GM23338 (cell line): ENCODE data around the gene STK39. TPM values are rescaled to one million over a fixed set of nuclear protein-coding genes. Genes with fewer than 3 reads are reported as not detected.

Source experiments
- ATAC-seq: fragments of 200-7000 bp; cut with Tn5 transposase; 3 replicates; pipeline ENCODE4 v1.9.1; 2020
- DNase-seq: peaks from one replicate; pipeline ENCODE4 v3.0.0-alpha.2; 2015; ENCODE audit warnings: low spot score
- H2AFZ ChIP-seq: fragments of 200-600 bp; sonication (generic); 2 replicates; pipeline ENCODE4 v1.8.0; 2016; ENCODE audit warnings: antibody characterized with exemption, mild to moderate bottlenecking, moderate library complexity
- H3F3A ChIP-seq: fragments of 200-600 bp; sonication (generic); replicated peaks from 2 replicates; pipeline ENCODE4 v1.8.0; 2017; ENCODE audit warnings: antibody characterized with exemption, mixed run types, low read depth
- H3K27ac ChIP-seq: fragments of 200-600 bp; sonication (generic); 2 replicates; pipeline ENCODE4 v1.6.1; 2016; ENCODE audit warnings: low read depth
- H3K27me3 ChIP-seq: fragments of 200-600 bp; sonication (generic); 2 replicates; pipeline ENCODE4 v1.8.0; 2016; ENCODE audit warnings: mild to moderate bottlenecking, mixed run types, moderate library complexity; ENCODE audit not compliant: insufficient read depth
- H3K36me3 ChIP-seq: fragments of 200-600 bp; sonication (generic); 2 replicates; pipeline ENCODE4 v1.8.0; 2016; ENCODE audit warnings: mild to moderate bottlenecking; ENCODE audit not compliant: insufficient read depth
- H3K4me1 ChIP-seq: fragments of 200-600 bp; sonication (generic); 2 replicates; pipeline ENCODE4 v1.8.0; 2016; ENCODE audit warnings: mild to moderate bottlenecking, moderate library complexity; ENCODE audit not compliant: insufficient read depth
- H3K4me2 ChIP-seq: fragments of 200-600 bp; sonication (generic); 2 replicates; pipeline ENCODE4 v1.7.1; 2017; ENCODE audit warnings: mixed run types
- H3K4me3 ChIP-seq: fragments of 200-600 bp; sonication (generic); 2 replicates; pipeline ENCODE4 v1.6.1; 2016; ENCODE audit warnings: mixed run types
- H3K79me2 ChIP-seq: fragments of 200-600 bp; sonication (generic); replicated peaks from 2 replicates; pipeline ENCODE4 v1.8.0; 2017; ENCODE audit warnings: mild to moderate bottlenecking; ENCODE audit not compliant: insufficient read depth
- H3K9me2 ChIP-seq: fragments of 200-600 bp; sonication (generic); 2 replicates; pipeline ENCODE4 v1.8.0; 2017; ENCODE audit not compliant: insufficient read depth
- H4K20me1 ChIP-seq: fragments of 200-600 bp; sonication (generic); replicated peaks from 2 replicates; pipeline ENCODE4 v1.8.0; 2017; ENCODE audit warnings: mild to moderate bottlenecking; ENCODE audit not compliant: insufficient read depth
- H3K27ac Mint-ChIP-seq: 2 replicates; pipeline ENCODE4 v1.8.0; 2020; ENCODE audit warnings: inconsistent platforms, mild to moderate bottlenecking, moderate library complexity, mixed read lengths
- H3K27me3 Mint-ChIP-seq: 3 replicates; pipeline ENCODE4 v1.8.0; 2022; ENCODE audit warnings: low read depth, mild to moderate bottlenecking, moderate library complexity, mixed read lengths, inconsistent platforms; ENCODE audit not compliant: insufficient read depth, poor library complexity
- H3K36me3 Mint-ChIP-seq: 3 replicates; pipeline ENCODE4 v1.8.0; 2021; ENCODE audit warnings: low read depth, mild to moderate bottlenecking, inconsistent platforms, moderate library complexity, mixed read lengths
- H3K4me1 Mint-ChIP-seq: 3 replicates; pipeline ENCODE4 v1.8.0; 2020; ENCODE audit warnings: mild to moderate bottlenecking, inconsistent platforms, mixed read lengths
- H3K4me3 Mint-ChIP-seq: 3 replicates; pipeline ENCODE4 v1.8.0; 2021; ENCODE audit warnings: moderate library complexity, mild to moderate bottlenecking, inconsistent platforms, mixed read lengths
- H3K9me3 Mint-ChIP-seq: 3 replicates; pipeline ENCODE4 v1.8.0; 2020; ENCODE audit warnings: moderate library complexity, mild to moderate bottlenecking, inconsistent platforms, mixed read lengths
- EZH2 ChIP-seq: fragments of 200-600 bp; sonication (generic); IDR thresholded peaks from one replicate; pipeline ENCODE4 v1.8.0; 2017; ENCODE audit warnings: antibody characterized with exemption, mild to moderate bottlenecking, low read depth; ENCODE audit not compliant: unreplicated experiment
- JUNB ChIP-seq: IDR thresholded peaks from one replicate; pipeline ENCODE4 v1.6.1; 2016; ENCODE audit warnings: antibody characterized with exemption; ENCODE audit not compliant: unreplicated experiment
- NANOG ChIP-seq: IDR thresholded peaks from 2 replicates; pipeline ENCODE4 v1.6.1; 2016; ENCODE audit warnings: antibody characterized with exemption, borderline replicate concordance
- POLR2AphosphoS5 ChIP-seq: IDR thresholded peaks from 2 replicates; pipeline ENCODE4 v1.6.1; 2016; ENCODE audit warnings: antibody characterized with exemption, low read depth
- STAT1 ChIP-seq: IDR thresholded peaks from one replicate; pipeline ENCODE4 v1.6.1; 2016; ENCODE audit warnings: antibody characterized with exemption; ENCODE audit not compliant: unreplicated experiment
- ZNF331 ChIP-seq: fragments of 250-450 bp; sonication (Bioruptor Pico); IDR thresholded peaks from 2 replicates; pipeline ENCODE4 v1.5.0; 2020; ENCODE audit warnings: low read depth, mild to moderate bottlenecking, moderate library complexity
- polyA plus RNA-seq: library from polyadenylated mRNA; unstranded; fragments of >200 nt; fragmentation: Nextera tagmentation; extraction: Ambion mirVana; gene quantifications from 2 replicates; pipeline ENCODE4 v1.2.1, GENCODE V29; 2016
- total RNA-seq: library from RNA; depleted of rRNA; stranded (reverse); fragments of >200 nt; shearing (Covaris generic); gene quantifications from 2 replicates; pipeline ENCODE4 v1.2.3, GENCODE V29; 2014
- TF ChIP-seq, protein P1 (sequence below): IDR thresholded peaks from 2 replicates; pipeline ENCODE4 v1.6.1; 2016; ENCODE audit warnings: antibody characterized with exemption
- TF ChIP-seq, protein P2 (sequence below), 2 experiments: fragments of 200-600 bp in 1 of 2; sonication (generic) in 1 of 2; conservative IDR thresholded peaks; 2 replicates each; pipeline versions ENCODE4 v1.5.1 to v1.6.1; 2016 to 2017; ENCODE audit warnings: antibody characterized with exemption in 2 of 2, low read depth in 2 of 2, mild to moderate bottlenecking in 2 of 2, moderate library complexity in 1 of 2

STK39 gene
- total and polyA plus RNA-seq, 2 experiments from 2014 or later: 9.5 to 16.9 TPM

DNA sequence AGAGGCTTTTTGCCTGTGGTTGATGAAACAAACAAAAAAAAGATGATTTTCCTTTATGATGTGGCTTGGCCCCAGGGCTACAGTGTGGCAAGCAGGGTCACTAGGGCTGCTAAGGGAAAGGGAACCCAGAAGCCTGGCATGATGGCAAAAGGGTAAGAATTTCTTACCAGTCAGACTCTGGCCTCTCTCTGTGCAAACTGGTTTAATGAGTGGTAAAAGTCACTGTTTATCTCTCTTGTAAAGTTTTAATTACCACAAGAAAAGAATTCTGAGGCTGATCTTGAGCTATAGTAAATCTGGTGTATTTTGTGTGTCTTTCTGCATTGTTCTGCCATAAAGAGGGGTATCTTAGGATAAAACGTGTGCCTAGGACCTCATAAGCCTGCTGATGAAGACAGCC is 275.4 kb downstream of the STK39 start:
- H3K36me3 Mint-ChIP-seq: peaks cover 51% of the 10 kb centered on the region
- H3K4me3 ChIP-seq: no peak overlapping the region

DNA sequence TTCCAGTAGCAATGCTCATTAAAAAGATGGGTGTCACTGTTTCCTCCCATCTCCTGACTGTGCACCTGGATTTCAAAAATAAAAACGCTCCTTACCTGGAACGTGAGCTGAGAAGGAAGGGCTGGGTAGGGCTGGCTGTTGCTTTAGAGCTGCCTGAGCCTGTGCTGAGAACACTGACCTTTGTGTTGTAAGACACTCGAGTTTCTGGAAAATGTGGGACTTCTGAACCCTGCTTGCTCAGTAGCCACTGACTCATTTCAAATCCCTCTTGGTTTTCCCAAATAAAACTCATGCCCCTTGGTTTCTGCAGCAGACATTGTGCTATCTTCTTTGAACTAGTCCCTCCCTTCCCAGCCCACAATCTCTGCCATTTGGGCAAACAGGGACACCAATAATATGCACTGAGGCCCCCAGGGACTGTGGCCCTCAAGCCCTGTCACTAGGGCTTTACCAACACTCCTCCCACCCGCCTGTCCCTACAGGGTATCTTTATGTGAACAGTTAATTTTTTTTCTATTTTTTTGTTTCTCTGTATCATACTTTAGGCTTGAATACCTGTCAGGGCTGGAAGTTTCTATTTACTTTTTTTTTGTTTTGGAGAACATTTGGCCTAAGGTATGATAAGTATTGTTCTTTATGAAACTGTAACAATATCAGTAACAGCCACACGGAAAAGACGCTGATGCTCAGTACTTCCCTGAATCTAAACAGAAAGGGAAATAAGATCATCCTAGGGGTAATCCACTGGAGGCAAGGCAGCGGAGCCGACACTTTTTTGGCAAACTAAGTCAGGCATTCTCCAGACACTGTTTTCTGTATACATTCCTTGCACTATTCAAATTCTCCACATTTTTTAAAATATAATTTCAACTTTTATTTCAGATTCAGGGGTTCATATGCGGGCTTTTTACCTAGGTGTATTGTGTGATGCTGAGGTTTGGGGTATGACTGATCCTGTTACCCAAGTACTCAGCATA is 280.2 kb downstream of the STK39 start:
- Mint-ChIP-seq H3K4me1 (peaks cover 2% of the 10 kb centered on the region; the same call in 1 of the 3 replicates), H3K36me3 (peaks cover 23% of the 10 kb centered on the region), H3K9me3 (peaks cover 25% of the 10 kb centered on the region), H3K27me3 (peaks cover 4% of the 10 kb centered on the region), H3K27ac (no peak overlapping the region), H3K4me3 (no peak overlapping the region)
- Histone ChIP-seq H3K36me3 (peaks cover 10% of the 10 kb centered on the region), H3K9me2 (no peaks in the 10 kb centered on the region), H3K4me1 (no peaks in the 10 kb centered on the region), H4K20me1 (no peaks in the 10 kb centered on the region), H3F3A (no peaks in the 10 kb centered on the region), H3K27ac (no peak overlapping the region), H2AFZ (no peak overlapping the region), H3K79me2 (no peaks in the 10 kb centered on the region), H3K4me3 (no peak overlapping the region), H3K27me3 (no peaks in the 10 kb centered on the region), H3K4me2 (no peak overlapping the region)
- ATAC-seq: no peak
- TF ChIP-seq, protein P1, sequence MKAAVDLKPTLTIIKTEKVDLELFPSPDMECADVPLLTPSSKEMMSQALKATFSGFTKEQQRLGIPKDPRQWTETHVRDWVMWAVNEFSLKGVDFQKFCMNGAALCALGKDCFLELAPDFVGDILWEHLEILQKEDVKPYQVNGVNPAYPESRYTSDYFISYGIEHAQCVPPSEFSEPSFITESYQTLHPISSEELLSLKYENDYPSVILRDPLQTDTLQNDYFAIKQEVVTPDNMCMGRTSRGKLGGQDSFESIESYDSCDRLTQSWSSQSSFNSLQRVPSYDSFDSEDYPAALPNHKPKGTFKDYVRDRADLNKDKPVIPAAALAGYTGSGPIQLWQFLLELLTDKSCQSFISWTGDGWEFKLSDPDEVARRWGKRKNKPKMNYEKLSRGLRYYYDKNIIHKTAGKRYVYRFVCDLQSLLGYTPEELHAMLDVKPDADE: no peak
- TF ChIP-seq POLR2AphosphoS5 (no peak), NANOG (no peak), EZH2 (no peak), JUNB (no peak)
- TF ChIP-seq, protein P2, sequence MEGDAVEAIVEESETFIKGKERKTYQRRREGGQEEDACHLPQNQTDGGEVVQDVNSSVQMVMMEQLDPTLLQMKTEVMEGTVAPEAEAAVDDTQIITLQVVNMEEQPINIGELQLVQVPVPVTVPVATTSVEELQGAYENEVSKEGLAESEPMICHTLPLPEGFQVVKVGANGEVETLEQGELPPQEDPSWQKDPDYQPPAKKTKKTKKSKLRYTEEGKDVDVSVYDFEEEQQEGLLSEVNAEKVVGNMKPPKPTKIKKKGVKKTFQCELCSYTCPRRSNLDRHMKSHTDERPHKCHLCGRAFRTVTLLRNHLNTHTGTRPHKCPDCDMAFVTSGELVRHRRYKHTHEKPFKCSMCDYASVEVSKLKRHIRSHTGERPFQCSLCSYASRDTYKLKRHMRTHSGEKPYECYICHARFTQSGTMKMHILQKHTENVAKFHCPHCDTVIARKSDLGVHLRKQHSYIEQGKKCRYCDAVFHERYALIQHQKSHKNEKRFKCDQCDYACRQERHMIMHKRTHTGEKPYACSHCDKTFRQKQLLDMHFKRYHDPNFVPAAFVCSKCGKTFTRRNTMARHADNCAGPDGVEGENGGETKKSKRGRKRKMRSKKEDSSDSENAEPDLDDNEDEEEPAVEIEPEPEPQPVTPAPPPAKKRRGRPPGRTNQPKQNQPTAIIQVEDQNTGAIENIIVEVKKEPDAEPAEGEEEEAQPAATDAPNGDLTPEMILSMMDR (conservative IDR thresholded peaks at IDR 0.05; ENCODE audit: low read depth in 2 of 2): no peak
- no peak for DNase-seq

More for the DNA sequence above, 275.4 kb downstream of the STK39 start:
- no peak for ATAC-seq
- Histone ChIP-seq H3K4me1 (no peaks in the 10 kb centered on the region), H3K9me2 (no peaks in the 10 kb centered on the region), H3K27me3 (no peaks in the 10 kb centered on the region), H3K4me2 (no peak overlapping the region), H2AFZ (no peak overlapping the region), H3F3A (no peaks in the 10 kb centered on the region), H3K36me3 (peaks cover 18% of the 10 kb centered on the region), H3K79me2 (no peaks in the 10 kb centered on the region), H4K20me1 (no peaks in the 10 kb centered on the region), H3K27ac (no peak overlapping the region)
- peaks cover 4% of the 10 kb centered on the region for H3K27me3 Mint-ChIP-seq
- H3K4me1 Mint-ChIP-seq: no peaks in the 10 kb centered on the region
- no peak overlapping the region for H3K27ac Mint-ChIP-seq
- TF ChIP-seq JUNB (no peak), ZNF331 (CRISPR knock-in tag) (no peak), STAT1 (no peak)
- H3K9me3 Mint-ChIP-seq: peaks cover 51% of the 10 kb centered on the region
- DNase-seq: no peak
- no peak overlapping the region for H3K4me3 Mint-ChIP-seq
